ENCODE data around the gene SPTLC3.

SPTLC3 gene

GRCh38 chr20:12987261-12987660 is 21.5 kb upstream of the SPTLC3 start:
- no peak for DNase-seq

- no peak for DNase-seq
Observed at GRCh38 chr20:12989586-12990115, 19.1 kb upstream of the SPTLC3 start.

- DNase-seq = no peak
Observed at GRCh38 chr20:12997128-12997655, 11.6 kb upstream of the SPTLC3 start.

- DNase-seq = no peak
Observed at GRCh38 chr20:12998046-12998445, 10.7 kb upstream of the SPTLC3 start.

- no peak for DNase-seq
Observed at GRCh38 chr20:12999201-12999600, 9.6 kb upstream of the SPTLC3 start.

GRCh38 chr20:13002251-13002650 is 6.5 kb upstream of the SPTLC3 start:
- DNase-seq = no peak

DNA sequence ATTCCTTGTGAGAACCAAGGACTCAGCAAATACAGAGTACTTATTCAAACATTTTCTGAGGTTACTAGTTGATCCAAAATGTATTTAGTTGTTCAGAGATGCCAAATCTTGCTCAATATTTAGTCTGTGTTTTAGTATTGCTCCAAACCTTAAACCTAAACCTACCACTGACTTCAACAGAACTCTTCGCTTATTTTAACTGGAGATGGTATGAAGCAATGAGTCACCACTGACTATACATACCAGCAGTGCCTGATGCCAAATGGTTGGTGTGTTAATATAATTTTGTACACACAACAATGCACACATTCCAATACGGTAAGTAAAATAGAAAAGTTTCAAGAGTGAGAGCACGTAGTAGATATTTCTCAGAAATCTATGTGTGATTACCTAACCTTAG is 1.9 kb upstream of the SPTLC3 start:
- DNase-seq = no peak

- DNase-seq = no peak
Observed at GRCh38 chr20:13007596-13007995, 1.2 kb upstream of the SPTLC3 start.

DNA sequence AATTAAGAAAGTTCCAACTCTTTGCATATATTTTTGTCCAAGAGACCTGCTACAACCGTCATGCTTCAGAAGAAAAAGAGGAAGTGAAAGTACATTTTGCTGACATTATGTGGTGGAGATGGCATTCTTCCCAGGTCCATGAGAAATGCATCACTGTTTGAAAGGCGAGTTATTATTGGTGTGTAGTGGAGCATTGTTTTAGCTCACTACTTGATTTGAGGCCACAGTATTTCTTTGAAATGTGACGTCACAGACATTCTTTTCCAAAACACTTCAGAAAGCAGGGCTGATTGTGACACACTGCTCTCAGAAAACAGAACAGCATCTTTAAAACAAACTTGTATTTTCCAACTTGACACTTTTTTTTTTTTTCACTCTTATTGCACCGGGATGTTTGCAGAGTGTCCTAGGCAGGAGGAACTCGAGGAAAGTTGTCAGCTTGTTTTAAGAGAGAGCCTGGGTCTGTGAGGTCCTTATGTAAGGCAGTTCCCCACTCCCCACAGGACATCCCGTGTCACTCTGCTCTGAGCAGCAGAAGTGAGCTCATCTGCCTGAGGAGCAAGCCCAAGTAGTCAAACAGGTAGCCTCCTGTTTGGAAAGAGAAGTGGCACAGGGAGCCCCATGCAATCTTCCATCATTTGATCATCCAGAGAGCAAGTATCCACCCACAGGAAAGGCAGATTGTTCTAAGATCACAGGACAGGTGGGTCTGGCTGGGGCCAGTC is 1.1 kb downstream of the SPTLC3 start:
- DNase-seq = no peak

GRCh38 chr20:13012886-13013285 is 4.1 kb downstream of the SPTLC3 start:
- DNase-seq = no peak

- DNase-seq = no peak
Observed at GRCh38 chr20:13013411-13013810, 4.6 kb downstream of the SPTLC3 start.

- no peak for DNase-seq
Observed at GRCh38 chr20:13017235-13017634, 8.5 kb downstream of the SPTLC3 start.

- no peak for DNase-seq
Observed at GRCh38 chr20:13017883-13018535, 9.2 kb downstream of the SPTLC3 start.

GRCh38 chr20:13021205-13021970 is 12.6 kb downstream of the SPTLC3 start:
- no peak for DNase-seq

DNA sequence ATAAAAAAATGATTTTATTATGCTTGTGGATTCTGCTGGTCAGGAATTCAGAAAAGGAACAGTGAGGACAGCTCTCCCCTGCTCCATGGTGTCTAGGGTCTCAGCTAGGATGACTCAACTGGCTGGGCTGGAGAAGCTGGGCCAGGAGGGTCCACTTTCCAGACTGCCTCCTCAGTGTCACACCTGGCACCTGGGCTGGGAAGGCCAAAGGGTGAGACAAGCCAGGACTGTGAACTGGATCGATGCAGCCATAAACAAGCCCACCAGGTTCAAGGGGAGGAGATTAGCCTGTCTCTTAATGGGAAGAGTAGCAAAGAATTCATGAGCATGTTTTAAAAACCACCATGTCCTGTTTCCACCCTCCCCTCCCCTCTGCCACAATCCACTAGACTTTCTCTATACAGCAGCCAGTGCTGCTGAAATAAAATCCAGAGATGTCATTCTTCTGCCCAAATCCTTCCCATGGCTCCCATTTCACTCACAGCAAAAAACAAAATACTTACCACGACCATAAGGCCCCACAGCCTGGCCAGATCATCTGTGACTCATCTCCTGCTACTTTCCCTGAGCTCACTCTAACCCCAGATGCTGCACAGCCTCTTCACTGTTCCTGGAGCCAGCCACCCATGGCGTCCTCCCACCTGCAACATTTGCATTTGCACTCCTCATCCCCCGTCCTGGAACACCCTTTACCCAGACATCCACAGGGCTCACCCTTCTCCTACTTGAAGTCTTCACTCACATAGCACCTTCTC is 13.8 kb downstream of the SPTLC3 start:
- no peak for DNase-seq

DNA sequence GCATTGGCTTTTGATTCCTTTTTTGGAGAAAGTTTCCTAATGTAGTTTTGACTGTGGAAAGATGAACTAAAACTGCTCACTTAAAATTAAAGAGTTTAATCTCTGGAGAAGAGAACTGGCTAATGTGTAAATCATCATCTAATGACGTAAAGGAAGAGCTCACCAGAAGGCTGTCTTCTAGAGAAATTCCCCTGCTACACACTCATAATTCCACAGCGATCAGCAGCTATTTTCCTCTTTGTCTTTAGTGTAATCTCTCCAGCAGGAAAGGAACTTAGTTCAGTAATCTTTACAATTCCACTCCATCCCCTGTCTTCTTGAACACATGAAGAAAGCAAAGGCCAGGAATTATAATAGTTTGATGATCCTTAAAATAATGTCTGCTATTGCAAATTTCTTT is 15.8 kb downstream of the SPTLC3 start:
- DNase-seq = no peak

- DNase-seq = no peak
Observed at GRCh38 chr20:13025181-13025580, 16.4 kb downstream of the SPTLC3 start.

- no peak for DNase-seq
Observed at GRCh38 chr20:13028001-13028400, 19.2 kb downstream of the SPTLC3 start.

GRCh38 chr20:13028673-13029072 is 19.9 kb downstream of the SPTLC3 start:
- DNase-seq = no peak

DNA sequence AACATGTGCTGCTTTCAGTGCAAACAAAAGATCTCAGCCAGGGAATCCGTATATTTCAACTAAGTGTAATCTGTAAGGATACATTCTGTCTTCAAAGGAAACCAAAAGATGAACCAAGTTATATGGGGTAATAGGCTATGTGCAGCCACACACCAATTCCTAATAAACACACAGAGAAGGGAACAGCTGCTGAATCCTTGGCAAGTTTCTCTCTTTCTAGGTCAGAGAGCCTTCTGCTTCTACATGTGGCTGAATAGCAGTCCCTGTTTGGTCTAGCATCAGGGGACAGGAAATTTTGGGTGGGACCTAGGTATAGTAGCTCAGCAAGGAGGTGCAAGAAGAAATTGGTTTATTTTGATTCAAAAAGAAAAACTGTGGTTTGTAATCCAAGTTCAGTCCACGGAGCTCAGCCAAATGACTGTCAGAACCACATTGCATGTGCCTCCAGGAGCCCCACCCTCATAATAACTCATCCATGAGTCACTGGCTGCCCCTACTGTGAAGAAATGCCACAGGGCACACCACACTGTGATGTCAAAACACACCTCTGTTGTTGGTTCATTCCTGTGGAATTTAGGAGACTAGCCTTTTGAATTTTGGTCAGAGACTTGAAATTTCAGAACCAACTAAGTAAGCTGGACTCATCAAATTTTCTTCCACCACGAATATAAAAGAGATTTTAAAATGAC is 21.1 kb downstream of the SPTLC3 start:
- no peak for DNase-seq

GRCh38 chr20:13031751-13032150 is 23.0 kb downstream of the SPTLC3 start:
- DNase-seq = no peak

GRCh38 chr20:13034115-13034514 is 25.3 kb downstream of the SPTLC3 start:
- no peak for DNase-seq
